Natural killer cell (primary cell): Measurements from ENCODE around the gene PI4K2A. TPM values are rescaled to one million over a fixed set of nuclear protein-coding genes. Genes with fewer than 3 reads are reported as not detected.
A peak's percentile ranks its signal among the peaks of the same experiment; 100 is the strongest.

Source experiments
- ATAC-seq, 3 donors: fragments of 150-1000 bp in 2 of 3; fragments of 200-7000 bp in 1 of 3; cut with Tn5 transposase; 1 replicate in 1 of 3; 2 replicates in 2 of 3; pipeline ENCODE4 v1.10.0; 2021; ENCODE audit warnings: mild to moderate bottlenecking in 2 of 3, moderate library complexity in 2 of 3
- DNase-seq, 2 donors: peaks; one replicate each; pipeline versions ENCODE4 v3.0.0 to v3.0.0-alpha.2; 2013 to 2021; ENCODE audit warnings: mixed read lengths in 1 of 2
- H3K27ac ChIP-seq: one replicate; pipeline ENCODE4 v1.5.1; 2013; ENCODE audit warnings: mild to moderate bottlenecking, low read length
- H3K27me3 ChIP-seq: one replicate; pipeline ENCODE4 v1.6.1; 2013; ENCODE audit warnings: low read length; ENCODE audit not compliant: control insufficient read depth, insufficient read depth
- H3K36me3 ChIP-seq: one replicate; pipeline ENCODE4 v1.6.1; 2013; ENCODE audit warnings: low read length; ENCODE audit not compliant: control insufficient read depth, insufficient read depth
- H3K4me1 ChIP-seq: one replicate; pipeline ENCODE4 v1.6.1; 2013; ENCODE audit warnings: low read length; ENCODE audit not compliant: control insufficient read depth, insufficient read depth
- H3K4me3 ChIP-seq: one replicate; pipeline ENCODE4 v1.5.1; 2013; ENCODE audit warnings: low read length
- H3K9me3 ChIP-seq: one replicate; pipeline ENCODE4 v1.6.1; 2013; ENCODE audit warnings: low read length; ENCODE audit not compliant: control insufficient read depth, insufficient read depth
- H3K27ac Mint-ChIP-seq, 2 donors: one replicate each; pipeline ENCODE4 v1.8.0; 2022; ENCODE audit warnings: mild to moderate bottlenecking in 2 of 2, mixed read lengths in 2 of 2, moderate library complexity in 1 of 2
- H3K27me3 Mint-ChIP-seq, 2 donors: one replicate each; pipeline ENCODE4 v1.8.0; 2022; ENCODE audit warnings: low read depth in 2 of 2, mixed read lengths in 2 of 2
- H3K36me3 Mint-ChIP-seq: one replicate; pipeline ENCODE4 v1.8.0; 2022; ENCODE audit warnings: mixed read lengths
- H3K4me1 Mint-ChIP-seq, 2 donors: one replicate each; pipeline ENCODE4 v1.8.0; 2022; ENCODE audit warnings: mixed read lengths in 2 of 2
- H3K4me3 Mint-ChIP-seq: one replicate; pipeline ENCODE4 v1.8.0; 2022; ENCODE audit warnings: mild to moderate bottlenecking, moderate library complexity, mixed read lengths
- H3K9me3 Mint-ChIP-seq, 2 donors: one replicate each; pipeline ENCODE4 v1.8.0; 2022; ENCODE audit warnings: mixed read lengths in 2 of 2
- WGBS: methylation state at CpG from one replicate; pipeline ENCODE4 v1.1.7; 2013; ENCODE audit warnings: missing lambda C conversion rate; ENCODE audit not compliant: insufficient coverage; 5-methylcytosine and 5-hydroxymethylcytosine counted together
- intact Hi-C: fragments of 100-400 bp; cut with micrococcal nuclease; formaldehyde crosslinking; loops from one replicate; pipeline ENCODE4 v1.14.2; 2022
- total RNA-seq, 4 donors: library from RNA; stranded (reverse); fragments of 120-200 nt in 1 of 4; gene quantifications; one replicate each; pipeline versions ENCODE4 v1.2.3 to v1.2.4, GENCODE V29; 2013 to 2022
- TF ChIP-seq, protein P1 (sequence below): fragments of 200-600 bp; IDR thresholded peaks from one replicate; pipeline ENCODE4 v1.8.0; 2022; ENCODE audit warnings: antibody characterized with exemption

PI4K2A gene
- total RNA-seq, 3 donors from 2014 or later (not counting 1 experiment from before 2014, with no cell fraction given): 41.3 to 66.1 (median 60.0) TPM

DNA sequence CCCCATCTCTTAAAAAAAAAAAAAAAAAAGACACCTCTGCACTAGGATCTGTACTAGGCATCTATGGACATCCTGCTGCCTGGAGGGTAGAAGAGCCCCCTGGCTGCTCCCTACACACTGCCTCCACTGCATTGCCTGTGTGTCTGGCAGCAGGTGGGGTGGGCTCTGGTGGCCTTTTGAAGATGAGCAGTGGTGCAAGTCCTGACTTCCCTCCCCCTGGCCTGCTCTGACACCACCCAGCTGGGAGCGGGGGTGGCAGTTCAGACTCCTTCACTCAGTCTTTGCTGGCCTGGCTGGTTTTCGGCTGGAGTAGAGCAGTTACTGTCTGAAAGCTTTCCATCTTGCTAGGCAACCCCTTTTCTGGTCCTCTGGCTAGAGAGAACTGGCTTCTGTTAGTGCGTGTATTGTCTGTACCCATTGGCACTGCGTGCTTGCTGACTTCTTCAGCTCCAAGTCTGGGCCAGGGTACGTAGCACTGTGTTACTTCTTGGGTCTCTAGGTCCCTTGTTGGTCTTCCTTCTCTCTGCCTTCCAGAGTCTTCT is 33.3 kb upstream of the PI4K2A start:
- no peak overlapping the region for H3K4me3 ChIP-seq
- no peaks in the 10 kb centered on the region for H3K4me1 Mint-ChIP-seq
- H3K9me3 Mint-ChIP-seq: no peaks in the 10 kb centered on the region
- H3K36me3 Mint-ChIP-seq: no peaks in the 10 kb centered on the region
- TF ChIP-seq, protein P1, sequence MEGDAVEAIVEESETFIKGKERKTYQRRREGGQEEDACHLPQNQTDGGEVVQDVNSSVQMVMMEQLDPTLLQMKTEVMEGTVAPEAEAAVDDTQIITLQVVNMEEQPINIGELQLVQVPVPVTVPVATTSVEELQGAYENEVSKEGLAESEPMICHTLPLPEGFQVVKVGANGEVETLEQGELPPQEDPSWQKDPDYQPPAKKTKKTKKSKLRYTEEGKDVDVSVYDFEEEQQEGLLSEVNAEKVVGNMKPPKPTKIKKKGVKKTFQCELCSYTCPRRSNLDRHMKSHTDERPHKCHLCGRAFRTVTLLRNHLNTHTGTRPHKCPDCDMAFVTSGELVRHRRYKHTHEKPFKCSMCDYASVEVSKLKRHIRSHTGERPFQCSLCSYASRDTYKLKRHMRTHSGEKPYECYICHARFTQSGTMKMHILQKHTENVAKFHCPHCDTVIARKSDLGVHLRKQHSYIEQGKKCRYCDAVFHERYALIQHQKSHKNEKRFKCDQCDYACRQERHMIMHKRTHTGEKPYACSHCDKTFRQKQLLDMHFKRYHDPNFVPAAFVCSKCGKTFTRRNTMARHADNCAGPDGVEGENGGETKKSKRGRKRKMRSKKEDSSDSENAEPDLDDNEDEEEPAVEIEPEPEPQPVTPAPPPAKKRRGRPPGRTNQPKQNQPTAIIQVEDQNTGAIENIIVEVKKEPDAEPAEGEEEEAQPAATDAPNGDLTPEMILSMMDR: no peak
- H3K4me1 ChIP-seq: no peaks in the 10 kb centered on the region
- peaks cover 0 to 4% of the 10 kb centered on the region in 2 donors for H3K27me3 Mint-ChIP-seq
- DNase-seq: no peak
- intact Hi-C loops: no loop called here
- WGBS: 93% methylated on average over 5 of the region's 5 CpGs
- no peak for ATAC-seq
- no peaks in the 10 kb centered on the region for H3K36me3 ChIP-seq
- no peaks in the 10 kb centered on the region for H3K27me3 ChIP-seq
- H3K9me3 ChIP-seq: no peaks in the 10 kb centered on the region
- no peak overlapping the region for H3K27ac Mint-ChIP-seq
- no peak overlapping the region for H3K27ac ChIP-seq
- H3K4me3 Mint-ChIP-seq: no peak overlapping the region

DNA sequence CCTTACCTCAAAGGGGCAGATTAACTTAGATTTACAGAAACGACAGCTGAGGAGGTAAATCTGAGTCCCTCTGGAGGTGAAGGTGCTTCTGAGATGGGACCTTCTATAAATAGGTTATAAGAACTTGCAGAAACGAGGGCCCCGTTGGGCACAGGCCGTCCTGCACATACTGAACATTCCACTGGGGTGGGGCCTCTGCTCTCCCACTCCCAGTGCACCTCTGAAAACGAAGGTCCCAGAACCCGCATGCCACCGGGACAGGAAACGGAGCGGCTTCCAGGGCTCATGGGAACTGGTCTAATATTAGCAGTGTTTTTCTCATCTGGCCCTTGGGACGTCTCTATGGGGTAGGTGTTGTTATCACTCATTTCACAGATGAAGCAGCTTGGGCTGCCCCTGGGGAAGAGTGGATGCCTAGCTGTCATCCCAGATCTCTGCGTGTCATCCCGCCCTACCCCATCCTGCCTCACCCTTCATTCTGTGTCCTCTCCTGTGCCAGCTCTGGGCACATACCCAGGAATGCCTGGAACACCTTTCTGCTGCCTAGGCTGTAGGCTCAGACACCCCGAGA is 31.4 kb upstream of the PI4K2A start:
- Mint-ChIP-seq H3K9me3 (no peaks in the 10 kb centered on the region), H3K4me3 (no peak overlapping the region), H3K27ac (no peak overlapping the region), H3K36me3 (no peaks in the 10 kb centered on the region), H3K4me1 (no peaks in the 10 kb centered on the region), H3K27me3 (peaks cover 0 to 6% of the 10 kb centered on the region in 2 donors)
- intact Hi-C loops: no loop called here
- DNase-seq (no peak), ATAC-seq (no peak)
- no peak overlapping the region for H3K27ac ChIP-seq
- WGBS: 89% methylated on average over 13 of the region's 13 CpGs
- TF ChIP-seq, protein P1: no peak
- no peaks in the 10 kb centered on the region for H3K4me1 ChIP-seq
- H3K27me3 ChIP-seq: no peaks in the 10 kb centered on the region
- H3K4me3 ChIP-seq: no peak overlapping the region
- H3K36me3 ChIP-seq: no peaks in the 10 kb centered on the region
- H3K9me3 ChIP-seq: no peaks in the 10 kb centered on the region

DNA sequence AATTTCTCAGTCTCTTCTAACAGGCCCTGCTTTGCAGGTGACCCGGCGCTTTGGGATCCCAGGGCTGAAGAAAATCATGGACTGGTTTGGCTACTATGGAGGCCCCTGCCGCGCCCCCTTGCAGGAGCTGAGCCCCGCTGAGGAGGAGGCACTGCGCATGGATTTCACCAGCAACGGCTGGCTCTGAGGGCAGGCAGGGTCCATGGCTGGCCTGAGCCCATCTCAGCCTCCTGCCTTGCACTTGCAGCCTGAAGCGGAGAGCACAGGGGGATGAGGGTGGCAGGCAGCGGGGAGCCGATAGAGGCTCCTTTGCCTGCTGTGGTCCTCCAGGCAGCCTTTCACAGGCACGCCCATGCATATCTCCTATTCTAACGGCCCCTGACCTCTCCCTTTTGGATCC is 29.0 kb upstream of the PI4K2A start:
- Mint-ChIP-seq H3K4me3 (no peak overlapping the region), H3K27ac (no peak overlapping the region), H3K27me3 (peaks cover 0 to 6% of the 10 kb centered on the region in 2 donors), H3K4me1 (no peaks in the 10 kb centered on the region), H3K9me3 (no peaks in the 10 kb centered on the region), H3K36me3 (no peaks in the 10 kb centered on the region)
- no peak for DNase-seq
- ATAC-seq: no peak
- Histone ChIP-seq H3K4me3 (no peak overlapping the region), H3K36me3 (no peaks in the 10 kb centered on the region), H3K9me3 (no peaks in the 10 kb centered on the region), H3K27me3 (no peaks in the 10 kb centered on the region), H3K4me1 (no peaks in the 10 kb centered on the region), H3K27ac (no peak overlapping the region)
- intact Hi-C loops: no loop called here
- WGBS: 92% methylated on average over 12 of the region's 12 CpGs
- TF ChIP-seq, protein P1: no peak

DNA sequence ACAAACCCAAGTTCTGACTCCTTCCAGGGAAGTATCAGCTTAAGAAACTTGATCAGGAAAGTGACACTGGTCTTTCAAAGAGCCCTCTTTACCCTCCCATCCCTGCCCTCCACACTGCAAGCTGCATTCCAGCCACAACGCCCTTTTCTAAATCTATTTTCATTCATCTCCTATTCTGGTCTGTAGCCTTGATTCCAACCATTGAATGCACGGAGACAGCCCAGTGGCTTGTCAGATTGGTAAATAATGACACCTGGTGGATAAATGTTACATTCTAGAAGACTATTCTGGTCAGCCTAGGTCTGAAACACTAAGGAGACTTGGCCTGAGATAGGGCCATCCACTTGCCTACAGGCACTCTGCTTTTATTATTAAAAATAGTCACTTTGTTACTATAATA is 28.1 kb upstream of the PI4K2A start:
- peak in 1 of 2 donors; percentile 12 for DNase-seq
- H3K36me3 Mint-ChIP-seq: no peaks in the 10 kb centered on the region
- ATAC-seq: peak in 2 of 3 donors; percentile 63 to 64
- Histone ChIP-seq H3K36me3 (no peaks in the 10 kb centered on the region), H3K27ac (no peak overlapping the region), H3K9me3 (no peaks in the 10 kb centered on the region), H3K27me3 (no peaks in the 10 kb centered on the region), H3K4me1 (no peaks in the 10 kb centered on the region), H3K4me3 (no peak overlapping the region)
- no peaks in the 10 kb centered on the region for H3K9me3 Mint-ChIP-seq
- no peaks in the 10 kb centered on the region for H3K4me1 Mint-ChIP-seq
- WGBS: 72% methylated on average over 2 of the region's 2 CpGs
- intact Hi-C loops: loop anchor here (1.0 kb wide), 1 partner anchor 40 kb away; the partner anchor contains the start of gene ANKRD2
- no peak overlapping the region for H3K4me3 Mint-ChIP-seq
- peaks cover 0 to 3% of the 10 kb centered on the region in 2 donors for H3K27me3 Mint-ChIP-seq
- TF ChIP-seq, protein P1: no peak
- no peak overlapping the region for H3K27ac Mint-ChIP-seq
